Measurements from ENCODE around the gene ZNHIT3. TPM values are rescaled to one million over a fixed set of nuclear protein-coding genes. Genes with fewer than 3 reads are reported as not detected.

ZNHIT3 gene
- total RNA-seq, 1 donor from 2014 or later = 68.4 TPM

DNA sequence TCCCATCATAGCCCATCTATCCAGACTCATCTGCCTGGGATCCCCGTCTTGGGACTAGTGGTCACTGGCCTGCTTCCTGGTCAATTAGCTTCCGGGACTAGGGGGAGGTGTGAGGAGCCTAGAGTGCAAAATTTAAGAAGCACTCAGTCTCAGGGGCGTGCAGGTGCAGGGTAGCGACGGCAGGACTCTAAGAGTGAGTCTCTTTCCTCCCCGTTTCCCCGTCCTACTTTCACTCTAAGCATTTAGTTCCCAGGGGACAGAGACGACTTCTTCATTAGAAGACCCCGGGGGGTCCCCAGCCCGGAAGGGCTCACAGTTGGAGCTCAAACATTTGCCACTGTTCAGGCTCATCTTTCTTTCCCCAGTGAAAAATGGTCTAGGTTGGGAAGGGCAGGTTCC lies 677 bp upstream of the ZNHIT3 start:
- DNase-seq (ENCODE audit: low spot score) = peak; percentile 55
- peak overlapping the region; percentile 90 for H3K4me3 ChIP-seq
- H3K27ac ChIP-seq = no peak overlapping the region

DNA sequence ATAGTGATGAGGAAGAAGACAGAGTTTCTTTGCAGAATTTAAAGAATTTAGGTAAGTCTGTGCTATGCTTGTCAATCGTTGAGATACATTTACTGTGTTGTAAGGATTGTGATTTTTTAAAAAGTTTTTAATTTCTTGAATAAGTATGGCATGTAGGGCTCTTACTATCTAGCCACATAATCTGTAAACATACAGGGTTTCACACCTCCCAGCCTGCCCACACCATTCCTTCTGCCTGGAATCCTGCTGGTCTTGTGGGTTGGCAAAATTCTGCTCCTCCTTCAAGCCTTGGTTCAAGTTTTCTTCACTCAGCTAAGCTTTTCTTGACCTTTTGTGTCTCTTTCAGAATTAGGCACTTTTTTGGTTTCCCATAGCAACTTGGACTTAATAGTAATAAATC lies 7.5 kb downstream of the ZNHIT3 start:
- no peaks in the 10 kb centered on the region for H3K27me3 ChIP-seq
- no peak overlapping the region for H3K27ac Mint-ChIP-seq
- peaks cover 13% of the 10 kb centered on the region for H3K4me1 ChIP-seq
- no peak overlapping the region for H3K4me3 ChIP-seq
- H3K36me3 Mint-ChIP-seq = peaks cover 29% of the 10 kb centered on the region
- no peaks in the 10 kb centered on the region for H3K27me3 Mint-ChIP-seq (ENCODE audit: insufficient read depth, low read depth)
- peaks cover 35% of the 10 kb centered on the region for H3K79me2 ChIP-seq (ENCODE audit: low read depth)
- H2AFZ ChIP-seq (replicated peaks) = no peak overlapping the region
- H3K36me3 ChIP-seq = no peaks in the 10 kb centered on the region
- H3K9ac ChIP-seq = no peak overlapping the region
- no peaks in the 10 kb centered on the region for H3K9me3 ChIP-seq (ENCODE audit: low read depth)
- H3F3A ChIP-seq (ENCODE audit: low read depth) = peaks cover 50% of the 10 kb centered on the region
- TF ChIP-seq EZH2phosphoT487 (IDR thresholded peaks at IDR 0.05) (no peak), CTCF (IDR thresholded peaks at IDR 0.05) (no peak), EZH2 (IDR thresholded peaks at IDR 0.05) (no peak)
- H3K4me2 ChIP-seq = no peak overlapping the region
- H3K27ac ChIP-seq = no peak overlapping the region
- H4K20me1 ChIP-seq (ENCODE audit: low read depth) = peaks cover 61% of the 10 kb centered on the region
- H3K9me3 Mint-ChIP-seq = peaks cover 4% of the 10 kb centered on the region
- no peak for DNase-seq (ENCODE audit: low spot score)
- no peak overlapping the region for H3K4me3 Mint-ChIP-seq
- peaks cover 40% of the 10 kb centered on the region for H3K4me1 Mint-ChIP-seq

More for the DNA sequence above, 677 bp upstream of the ZNHIT3 start:
- no peak overlapping the region for H3K27ac Mint-ChIP-seq
- H4K20me1 ChIP-seq (ENCODE audit: low read depth) = peaks cover 17% of the 10 kb centered on the region
- H3K4me1 Mint-ChIP-seq = peaks cover 28% of the 10 kb centered on the region
- H3K36me3 Mint-ChIP-seq = peaks cover 18% of the 10 kb centered on the region
- peaks cover 41% of the 10 kb centered on the region for H3K27me3 ChIP-seq
- peaks cover 43% of the 10 kb centered on the region for H3K79me2 ChIP-seq (ENCODE audit: low read depth)
- no peak overlapping the region for H3K9ac ChIP-seq
- no peaks in the 10 kb centered on the region for H3K9me3 ChIP-seq (ENCODE audit: low read depth)
- H2AFZ ChIP-seq (replicated peaks) = peak overlapping the region; percentile 93
- peaks cover 4% of the 10 kb centered on the region for H3K9me3 Mint-ChIP-seq
- H3K36me3 ChIP-seq = no peaks in the 10 kb centered on the region
- no peak for TF ChIP-seq EZH2phosphoT487 (IDR thresholded peaks at IDR 0.05)
- no peak for TF ChIP-seq CTCF (IDR thresholded peaks at IDR 0.05)
- no peak for TF ChIP-seq EZH2 (IDR thresholded peaks at IDR 0.05)
- H3F3A ChIP-seq (ENCODE audit: low read depth) = peaks cover 10% of the 10 kb centered on the region
- H3K27me3 Mint-ChIP-seq (ENCODE audit: insufficient read depth, low read depth) = peaks cover 16% of the 10 kb centered on the region
- H3K4me2 ChIP-seq = peak overlapping the region; percentile 96
- H3K4me3 Mint-ChIP-seq = peak overlapping the region; percentile 100
- H3K4me1 ChIP-seq = peaks cover 2% of the 10 kb centered on the region

- H4K20me1 ChIP-seq (ENCODE audit: low read depth) = peaks cover 61% of the 10 kb centered on the region
- no peak overlapping the region for H2AFZ ChIP-seq (replicated peaks)
- no peaks in the 10 kb centered on the region for H3K27me3 ChIP-seq
- DNase-seq (ENCODE audit: low spot score) = no peak
- Mint-ChIP-seq H3K27me3 (ENCODE audit: insufficient read depth, low read depth) (no peaks in the 10 kb centered on the region), H3K9me3 (no peaks in the 10 kb centered on the region), H3K4me1 (peaks cover 40% of the 10 kb centered on the region), H3K4me3 (no peak overlapping the region), H3K36me3 (peaks cover 26% of the 10 kb centered on the region), H3K27ac (peak overlapping the region; percentile 96)
- peak overlapping the region; percentile 77 for H3K27ac ChIP-seq
- H3K4me2 ChIP-seq = no peak overlapping the region
- no peaks in the 10 kb centered on the region for H3K9me3 ChIP-seq (ENCODE audit: low read depth)
- H3K36me3 ChIP-seq = no peaks in the 10 kb centered on the region
- H3K4me1 ChIP-seq = peaks cover 13% of the 10 kb centered on the region
- peak overlapping the region; percentile 8 for H3K9ac ChIP-seq
- TF ChIP-seq CTCF (IDR thresholded peaks at IDR 0.05) (no peak), EZH2 (IDR thresholded peaks at IDR 0.05) (no peak), EZH2phosphoT487 (IDR thresholded peaks at IDR 0.05) (no peak)
- H3F3A ChIP-seq (ENCODE audit: low read depth) = peaks cover 50% of the 10 kb centered on the region
- H3K4me3 ChIP-seq = no peak overlapping the region
- peaks cover 28% of the 10 kb centered on the region for H3K79me2 ChIP-seq (ENCODE audit: low read depth)
Observed at GRCh38 chr17:36494674-36495073, 8.2 kb downstream of the ZNHIT3 start.

Data from neural progenitor cell (in vitro differentiated cells).